GM12878 (cell line): Measurements from ENCODE around the gene CXCL17.

Experiments used
- JUNB ChIP-seq: IDR thresholded peaks from 2 replicates; pipeline ENCODE4 v1.6.1; 2016; ENCODE audit warnings: antibody characterized with exemption, mild to moderate bottlenecking
- PBX3 ChIP-seq: IDR thresholded peaks from 2 replicates; pipeline ENCODE4 v1.6.1; 2011; ENCODE audit warnings: mild to moderate bottlenecking, low read depth, low read length, moderate library complexity; ENCODE audit not compliant: insufficient replicate concordance
- POLR2AphosphoS2 ChIP-seq: IDR thresholded peaks from 2 replicates; pipeline ENCODE4 v1.6.1; 2011; ENCODE audit warnings: low read depth, mild to moderate bottlenecking, low read length, improper control_type of control experiment, moderate library complexity
- SP1 ChIP-seq: IDR thresholded peaks from one replicate; pipeline ENCODE4 v1.6.1; 2011; ENCODE audit warnings: low read depth, low read length
- YY1 ChIP-seq: IDR thresholded peaks from 2 replicates; pipeline ENCODE4 v1.6.1; 2011; ENCODE audit warnings: low read depth, mild to moderate bottlenecking, low read length
- TF ChIP-seq, protein P1 (sequence below): IDR thresholded peaks from 2 replicates; pipeline ENCODE4 v1.6.1; 2012; ENCODE audit warnings: low read depth, low read length, improper control_type of control experiment
- TF ChIP-seq, protein P2 (sequence below): IDR thresholded peaks from 2 replicates; pipeline ENCODE4 v1.6.1; 2012; ENCODE audit warnings: low read depth, low read length, improper control_type of control experiment

DNA sequence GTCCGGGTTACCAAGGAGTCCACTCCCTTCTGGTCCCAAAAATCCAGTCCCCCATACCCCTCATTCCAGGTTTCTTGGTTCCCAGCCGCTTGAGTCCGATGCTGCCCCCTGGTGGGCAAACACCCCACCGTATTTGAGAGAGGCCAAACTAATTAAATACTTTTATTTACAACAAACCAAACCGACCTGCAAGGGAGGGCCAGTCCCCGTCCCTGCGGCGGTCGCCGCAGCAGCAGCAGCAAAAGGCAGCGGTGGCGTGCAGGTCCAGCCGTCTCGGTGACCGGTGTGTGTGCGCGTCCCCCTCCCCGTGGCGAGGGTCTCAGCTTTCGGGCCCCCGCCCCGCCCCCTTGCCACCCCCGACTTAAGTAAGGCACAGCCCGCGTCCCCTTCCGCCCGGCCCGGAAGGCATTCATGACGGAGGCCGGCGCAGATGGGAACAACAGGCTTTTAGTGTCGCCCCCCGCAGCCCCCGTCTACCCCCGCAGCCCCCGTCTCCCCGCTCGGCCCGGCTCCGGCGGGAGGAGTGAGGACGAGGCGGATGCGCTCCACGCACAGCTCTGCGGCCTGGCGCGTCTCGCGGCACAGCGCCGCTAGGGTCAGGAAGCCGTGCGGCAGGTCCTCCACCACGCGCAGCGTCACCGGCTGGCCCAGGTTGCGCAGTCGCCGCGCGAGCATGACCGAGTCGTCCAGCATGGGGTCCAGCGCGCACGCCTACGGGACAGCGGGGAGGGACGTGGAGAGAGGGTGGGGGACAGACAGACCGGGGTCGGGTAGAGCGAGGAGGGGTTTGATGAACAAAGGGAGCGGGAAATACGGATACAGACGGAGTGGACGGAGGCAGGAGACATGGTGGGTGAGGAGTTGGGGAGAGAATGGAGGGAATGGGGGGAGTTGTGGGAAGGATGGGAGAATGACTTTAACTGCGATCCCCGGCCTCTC, 41.1 kb downstream of the CXCL17 start:
- TF ChIP-seq JUNB (no peak), POLR2AphosphoS2 (no peak), SP1 (no peak), YY1 (0 out of 2 replicates have a peak, but pooled peaks have one; percentile 23), PBX3 (no peak)
- TF ChIP-seq, protein P1, sequence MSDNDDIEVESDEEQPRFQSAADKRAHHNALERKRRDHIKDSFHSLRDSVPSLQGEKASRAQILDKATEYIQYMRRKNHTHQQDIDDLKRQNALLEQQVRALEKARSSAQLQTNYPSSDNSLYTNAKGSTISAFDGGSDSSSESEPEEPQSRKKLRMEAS, result no peak
- TF ChIP-seq, protein P2, sequence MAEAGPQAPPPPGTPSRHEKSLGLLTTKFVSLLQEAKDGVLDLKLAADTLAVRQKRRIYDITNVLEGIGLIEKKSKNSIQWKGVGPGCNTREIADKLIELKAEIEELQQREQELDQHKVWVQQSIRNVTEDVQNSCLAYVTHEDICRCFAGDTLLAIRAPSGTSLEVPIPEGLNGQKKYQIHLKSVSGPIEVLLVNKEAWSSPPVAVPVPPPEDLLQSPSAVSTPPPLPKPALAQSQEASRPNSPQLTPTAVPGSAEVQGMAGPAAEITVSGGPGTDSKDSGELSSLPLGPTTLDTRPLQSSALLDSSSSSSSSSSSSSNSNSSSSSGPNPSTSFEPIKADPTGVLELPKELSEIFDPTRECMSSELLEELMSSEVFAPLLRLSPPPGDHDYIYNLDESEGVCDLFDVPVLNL, result no peak
